Activated CD4-positive, alpha-beta T cell treated with anti-CD3 and anti-CD28 coated beads, Interleukin-2, amount 50 U/mL, for 4 hours (primary cell): ENCODE results near the gene MORN5.

Experiments used
- DNase-seq, 2 experiments: peaks; one replicate each; pipeline ENCODE4 v3.0.0-alpha.2; 2020

The MORN5 gene

DNA sequence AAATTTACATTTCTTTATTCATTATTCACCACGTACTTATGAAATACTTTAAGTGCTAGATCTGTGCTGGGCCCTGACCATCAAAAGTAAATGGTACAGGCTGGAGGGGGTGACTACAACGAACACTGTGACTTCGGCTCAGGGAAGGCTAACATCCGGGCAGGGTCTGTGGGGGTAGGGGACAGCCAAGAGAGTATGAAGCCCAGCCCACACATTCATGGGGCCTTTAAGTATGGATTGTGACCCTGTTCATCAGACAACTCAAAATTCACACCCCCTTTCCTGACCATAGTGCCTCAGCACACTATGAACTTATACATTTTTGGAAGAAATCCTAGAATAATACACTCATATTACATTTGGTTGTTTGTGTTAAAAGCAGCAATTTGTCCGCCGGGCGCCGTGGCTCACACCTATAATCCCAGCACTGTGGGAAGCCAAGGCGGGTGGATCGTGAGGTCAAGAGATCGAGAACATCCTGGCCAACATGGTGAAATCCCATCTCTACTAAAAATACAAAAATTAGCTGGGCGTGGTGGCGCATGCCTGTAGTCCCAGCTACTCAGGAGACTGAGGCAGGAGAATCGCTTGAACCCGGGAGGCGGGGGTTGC lies 33.3 kb downstream of the MORN5 start:
- no peak for DNase-seq

DNA sequence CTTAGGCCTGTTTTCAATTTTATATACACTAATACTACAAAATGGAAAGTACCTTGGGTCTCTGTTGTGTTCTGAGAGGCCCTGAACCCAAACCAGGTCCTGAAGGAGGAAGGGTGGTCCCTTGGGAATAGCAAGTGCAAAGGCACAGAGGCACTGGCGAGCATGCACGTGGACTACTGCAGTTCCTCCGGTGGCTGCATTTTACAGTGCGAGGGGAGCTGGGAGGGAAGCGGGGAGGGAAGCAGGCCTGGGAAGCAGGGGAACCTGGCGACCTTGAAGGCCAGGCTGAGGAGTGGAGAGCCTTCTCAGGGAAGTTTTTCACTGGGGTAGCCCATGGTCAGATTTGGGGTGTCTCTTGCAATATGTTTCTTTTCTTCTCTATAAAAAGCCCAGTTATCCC lies 33.9 kb downstream of the MORN5 start:
- no peak for DNase-seq

- no peak for DNase-seq
Observed at GRCh38 chr9:122195875-122196274, 36.2 kb downstream of the MORN5 start.

GRCh38 chr9:122197426-122197825 lies 37.7 kb downstream of the MORN5 start:
- no peak for DNase-seq

DNA sequence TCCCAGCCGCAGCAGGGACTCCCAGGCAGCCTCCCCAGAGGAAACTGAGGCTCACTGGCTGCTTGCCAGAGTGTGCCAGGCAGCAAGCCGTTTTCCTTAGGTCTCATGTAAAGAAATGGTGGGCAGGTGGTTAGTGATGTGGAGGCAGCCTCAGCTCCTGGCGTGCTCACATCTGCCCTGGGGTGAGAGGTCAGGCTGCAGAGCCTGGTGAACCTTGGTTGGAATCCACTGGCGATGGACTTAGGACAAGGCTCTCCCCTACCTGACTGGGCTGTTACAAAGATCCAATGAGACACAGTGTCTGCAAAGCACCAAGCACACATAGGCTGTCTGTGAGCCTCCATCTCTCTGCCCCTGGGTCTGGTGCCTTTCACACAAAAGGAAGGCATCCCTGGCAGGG lies 38.2 kb downstream of the MORN5 start:
- DNase-seq = no peak

DNA sequence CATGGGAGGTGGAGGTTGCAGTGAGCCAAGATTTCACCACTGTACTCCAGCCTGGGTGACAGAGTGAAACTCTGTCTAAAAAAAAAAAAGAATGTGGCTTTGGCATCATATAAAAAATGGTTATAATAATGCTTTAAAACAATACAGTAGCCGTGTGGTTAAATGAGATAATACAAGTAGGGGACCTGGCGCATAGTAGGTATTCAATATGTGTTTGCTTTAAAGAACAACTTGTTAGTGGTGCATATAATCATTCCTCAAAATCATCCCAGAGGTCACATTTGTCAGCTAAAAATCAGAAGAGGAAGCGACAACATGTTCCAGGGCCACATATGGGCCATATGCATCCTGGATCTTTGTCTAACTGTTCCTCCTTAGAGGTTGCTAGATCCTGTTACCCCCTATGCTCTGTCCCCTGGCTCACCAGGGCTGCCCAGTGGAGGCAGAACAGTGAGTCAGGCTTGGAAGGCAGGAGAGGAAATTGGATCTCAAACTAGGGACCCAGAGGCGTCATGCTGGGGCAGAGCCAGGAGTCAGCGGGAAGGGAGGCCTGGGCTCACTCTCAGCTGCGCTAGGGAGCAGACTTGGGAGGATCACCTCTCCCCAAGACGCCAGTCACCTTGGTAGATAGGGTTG lies 41.4 kb downstream of the MORN5 start:
- no peak for DNase-seq

GRCh38 chr9:122201641-122202040 lies 41.9 kb downstream of the MORN5 start:
- DNase-seq = no peak

DNA sequence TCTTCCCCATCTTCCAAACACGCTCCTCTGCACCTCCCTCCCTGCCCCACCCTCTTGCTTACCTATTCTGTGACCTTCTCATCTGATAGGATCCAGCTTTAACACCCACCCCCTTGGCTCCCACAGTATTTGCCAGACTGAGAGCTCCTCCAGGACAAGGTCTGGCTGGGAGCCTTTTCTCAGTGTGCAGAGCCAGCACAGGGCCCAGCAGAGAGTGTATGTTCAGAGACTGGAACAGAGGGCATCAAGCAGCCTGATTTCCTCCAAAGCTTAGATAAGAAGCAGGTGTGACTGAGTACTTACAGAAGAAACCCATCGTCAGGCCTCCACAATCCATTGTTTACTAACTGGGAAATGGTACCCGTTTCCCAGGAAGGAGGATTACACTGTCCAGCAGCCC lies 42.4 kb downstream of the MORN5 start:
- no peak for DNase-seq

DNA sequence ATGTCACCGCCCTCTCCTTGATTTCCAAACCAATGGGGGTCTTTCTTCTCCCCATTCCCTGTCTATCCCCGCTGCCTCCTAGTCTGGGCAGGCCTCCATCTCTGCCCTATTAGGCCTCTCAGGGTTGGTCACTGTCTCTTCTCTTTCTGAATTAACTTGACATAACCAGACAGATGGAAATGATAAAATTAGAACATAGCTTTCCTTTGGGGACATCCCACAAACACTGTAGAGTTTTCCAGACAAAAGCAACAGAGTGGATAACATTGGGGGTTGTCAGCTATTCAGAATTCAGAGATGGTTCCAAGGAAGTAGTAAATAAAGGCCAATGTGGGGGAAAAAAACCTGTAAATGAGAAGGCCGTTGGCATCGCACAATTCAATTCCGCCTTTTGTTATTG lies 44.3 kb downstream of the MORN5 start:
- DNase-seq = no peak

- no peak for DNase-seq
Observed at GRCh38 chr9:122204491-122204890, 44.8 kb downstream of the MORN5 start.

DNA sequence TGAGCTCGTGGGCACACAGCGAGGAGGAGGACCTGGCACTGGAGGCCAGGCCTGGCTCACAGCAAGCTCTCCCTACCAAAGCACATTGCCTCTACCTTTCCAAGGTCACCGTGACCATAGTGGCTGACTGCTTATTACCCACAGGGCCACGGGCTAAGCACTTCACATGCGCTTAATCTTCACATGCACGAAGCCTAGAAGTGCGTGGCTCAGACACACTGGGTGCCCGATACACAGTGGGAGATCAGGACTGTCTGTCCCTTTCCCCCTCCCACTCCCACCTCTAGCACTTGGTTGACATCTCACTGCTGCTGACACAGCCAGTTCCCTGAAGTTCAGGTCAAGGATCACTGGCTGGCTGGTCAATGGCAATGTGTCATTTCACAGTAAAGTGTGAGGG lies 45.5 kb downstream of the MORN5 start:
- DNase-seq = no peak

DNA sequence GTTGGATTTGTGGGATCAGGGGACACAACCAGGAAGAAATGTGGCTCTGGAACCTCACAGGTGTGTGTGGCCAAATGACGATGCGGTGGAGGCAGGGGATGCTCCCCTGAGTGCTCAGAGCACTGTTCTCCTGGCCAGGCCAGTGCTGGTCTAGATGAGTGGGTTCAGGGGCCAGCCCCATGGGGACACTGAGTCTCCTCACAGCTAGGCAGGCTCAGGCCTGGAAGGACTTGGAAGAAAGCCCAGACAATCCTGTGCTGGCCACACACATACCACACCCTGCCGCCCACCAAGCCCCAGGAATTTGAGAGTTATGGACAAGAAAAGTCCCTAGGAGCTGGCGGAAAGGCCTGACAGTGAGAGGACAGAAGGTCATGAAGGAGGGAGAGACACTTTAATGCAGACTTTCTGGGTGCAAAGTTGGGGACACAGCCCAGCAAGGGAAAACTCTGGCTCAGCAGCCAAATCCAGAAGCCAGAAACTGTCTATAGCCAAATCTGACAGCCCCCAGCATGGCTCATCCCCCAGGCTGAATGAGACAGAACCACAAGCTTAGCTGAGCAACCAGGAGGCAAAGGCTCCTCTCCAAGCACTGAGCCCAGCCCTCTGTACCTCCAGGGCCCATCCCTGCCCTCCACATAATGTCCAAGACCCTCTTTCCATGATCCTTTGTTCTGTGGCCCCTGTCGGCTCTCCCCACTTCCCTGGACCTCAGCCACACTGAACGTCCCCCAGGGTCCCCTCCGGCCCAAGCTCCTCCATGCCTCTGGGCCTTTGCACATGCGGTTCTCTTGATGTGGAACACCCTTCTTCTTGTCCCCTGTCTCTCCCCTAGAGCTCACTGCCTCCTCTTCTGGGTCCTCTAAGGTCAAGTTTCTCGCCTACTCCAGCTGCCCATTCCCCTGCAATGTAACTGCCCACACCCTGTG lies 46.7 kb downstream of the MORN5 start:
- no peak for DNase-seq

GRCh38 chr9:122207096-122207495 lies 47.4 kb downstream of the MORN5 start:
- no peak for DNase-seq

DNA sequence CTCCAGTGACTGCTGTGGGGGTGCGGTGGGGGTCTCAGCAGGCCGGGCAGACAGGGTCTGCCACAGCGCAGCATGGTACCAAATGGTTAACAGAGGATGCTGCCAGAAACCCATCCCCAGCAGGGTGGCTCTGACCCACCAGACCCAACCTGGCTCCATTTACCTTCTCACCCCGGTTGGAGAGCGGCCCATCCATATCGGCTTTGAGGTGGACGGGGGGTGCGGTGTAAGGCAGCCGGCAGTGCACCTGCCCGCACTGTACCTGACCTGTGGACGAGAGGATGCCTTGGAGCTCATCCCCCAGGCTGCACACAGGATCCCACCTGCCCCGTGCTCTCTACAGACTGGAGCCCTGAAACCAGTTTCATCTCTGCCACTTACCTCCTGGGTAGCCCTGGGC lies 49.7 kb downstream of the MORN5 start:
- no peak for DNase-seq

DNA sequence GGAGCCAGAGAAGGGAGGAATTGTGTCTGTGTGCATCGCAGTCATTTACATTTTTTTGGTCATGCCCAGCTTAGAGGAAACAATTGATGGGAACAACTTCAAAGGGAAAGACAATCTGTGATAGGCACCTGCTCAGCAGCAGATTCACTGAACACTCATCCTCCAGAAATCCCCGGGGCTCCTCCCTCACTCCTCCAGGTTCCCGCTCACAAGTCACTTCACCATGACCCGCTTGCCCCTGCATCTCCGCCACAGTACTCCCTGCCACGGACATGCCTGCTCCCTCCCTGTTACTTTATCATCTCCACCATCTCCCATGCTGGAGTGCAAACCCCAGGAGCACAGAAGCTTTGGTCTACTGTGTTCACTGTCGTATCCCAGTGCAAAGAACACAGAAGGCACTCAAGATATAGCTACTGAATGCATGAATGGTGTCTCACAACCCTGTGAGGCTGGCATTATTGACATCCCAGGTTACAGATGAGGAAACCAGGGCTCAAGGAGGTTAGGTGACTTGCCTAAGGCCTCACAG lies 52.8 kb downstream of the MORN5 start:
- no peak for DNase-seq

DNA sequence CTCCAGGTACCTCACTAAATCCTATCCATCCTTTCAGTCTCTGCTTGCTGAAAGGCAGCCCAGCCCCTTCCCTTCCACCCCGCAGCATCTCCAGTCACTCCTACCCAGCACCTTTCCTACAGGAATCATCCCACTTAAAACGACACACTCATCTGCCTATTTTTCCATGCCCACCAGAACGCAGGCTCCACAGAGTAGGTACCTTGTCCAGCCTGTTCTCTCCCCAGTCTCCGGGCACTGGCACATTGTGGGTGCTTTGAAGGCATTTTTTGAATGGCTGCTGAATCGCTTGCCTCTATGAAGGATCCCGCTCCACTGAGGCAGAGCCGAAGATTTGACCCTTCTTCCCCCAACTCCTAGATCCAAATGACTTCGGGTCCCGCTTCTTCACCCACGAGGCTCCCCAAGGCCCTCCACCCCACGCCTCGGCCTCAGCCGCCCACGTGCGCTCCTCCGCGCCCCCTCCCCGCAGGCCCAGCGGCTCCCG lies 53.4 kb downstream of the MORN5 start:
- DNase-seq = no peak

DNA sequence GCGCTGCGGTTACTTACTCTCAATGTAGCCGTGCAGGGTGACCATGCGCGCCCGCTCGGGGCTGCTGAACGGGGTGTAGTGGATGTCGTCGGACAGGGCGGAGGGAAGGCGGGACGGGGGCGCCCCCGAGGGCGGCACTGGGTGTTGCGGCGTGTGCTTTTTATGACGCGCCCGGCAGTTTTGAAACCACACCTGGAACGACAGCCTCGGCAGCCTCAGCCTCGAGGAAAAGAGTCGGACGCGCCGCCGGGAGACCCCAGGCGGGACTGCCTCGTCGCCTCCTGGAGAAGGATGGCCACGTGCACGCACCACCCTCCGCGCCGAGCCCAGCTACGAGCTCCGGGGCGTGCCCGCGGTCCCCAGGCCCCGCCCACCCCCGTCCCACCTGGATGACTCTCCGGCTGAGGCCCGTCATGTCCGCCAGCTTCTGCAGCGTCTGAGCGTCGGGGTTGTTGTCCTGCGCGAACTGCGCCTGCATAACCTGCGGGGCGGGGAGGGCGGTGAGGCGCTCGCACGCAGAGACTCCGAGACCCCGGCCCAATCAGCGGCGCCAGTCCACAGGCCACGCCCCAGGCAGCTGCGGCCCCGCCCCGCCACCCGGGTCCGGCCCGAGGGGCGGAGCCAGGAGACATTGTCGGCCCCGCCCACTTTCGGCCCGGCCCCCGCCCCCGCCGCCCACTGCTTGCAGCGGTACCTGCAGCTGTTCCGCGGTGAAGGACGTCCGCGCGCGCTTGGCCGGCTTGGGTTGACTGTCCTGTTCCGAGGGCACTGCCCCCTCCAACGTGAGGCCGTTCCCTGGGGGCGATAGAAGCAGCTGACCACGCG lies 54.1 kb downstream of the MORN5 start:
- DNase-seq = peak; percentile 21 to 25

GRCh38 chr9:122214507-122214906 lies 54.8 kb downstream of the MORN5 start:
- no peak for DNase-seq

GRCh38 chr9:122215663-122216062 lies 56.0 kb downstream of the MORN5 start:
- no peak for DNase-seq

GRCh38 chr9:122216138-122216797 lies 56.6 kb downstream of the MORN5 start:
- DNase-seq = no peak

DNA sequence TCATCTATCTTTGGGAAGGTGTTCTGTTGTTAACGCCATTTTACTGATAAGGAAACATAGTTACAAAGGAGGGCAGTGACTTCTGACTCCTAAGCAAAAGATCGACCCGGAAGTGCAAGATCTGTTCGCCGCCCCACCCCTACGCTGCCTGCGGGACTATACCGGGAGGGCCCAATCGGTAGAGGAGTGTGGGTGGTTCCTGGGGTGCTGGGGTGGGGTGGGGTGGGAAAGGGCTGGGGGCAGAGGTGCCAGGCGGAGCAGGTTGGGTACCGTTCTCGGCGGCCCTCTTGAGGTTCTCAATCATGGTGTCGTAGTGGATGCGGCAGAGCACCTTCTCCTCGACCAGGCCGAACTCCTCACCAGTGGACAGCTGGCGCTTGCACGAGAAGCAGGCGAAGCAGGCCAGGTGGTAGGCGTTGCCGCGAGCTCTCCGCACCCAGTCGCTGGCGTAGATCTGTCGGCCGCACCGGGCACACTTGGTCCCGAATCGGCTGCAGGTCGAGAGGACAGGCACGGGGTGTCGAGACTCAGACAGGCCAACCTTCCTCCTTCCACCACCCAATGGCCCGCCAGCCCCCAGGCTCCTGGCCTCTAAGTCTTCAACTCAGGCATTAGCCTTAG lies 57.2 kb downstream of the MORN5 start:
- no peak for DNase-seq

DNA sequence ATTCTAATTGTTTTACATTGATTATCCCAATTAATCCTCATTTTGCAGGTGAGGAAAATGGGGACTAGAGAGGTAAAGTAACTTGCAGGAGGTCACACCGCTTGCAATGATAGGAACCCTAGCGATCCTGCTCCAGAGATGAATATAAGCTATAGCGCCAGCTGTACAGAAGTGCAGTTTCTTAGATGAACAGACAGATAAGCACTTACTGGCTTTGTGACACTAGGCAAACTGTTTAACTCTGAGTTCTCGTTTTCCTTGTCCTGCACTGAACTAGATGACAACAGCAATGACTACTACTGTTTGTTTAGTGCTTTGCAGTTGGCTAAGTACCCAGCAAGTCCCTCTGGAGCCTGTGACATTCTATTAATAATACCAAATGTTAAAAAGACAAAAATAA lies 57.9 kb downstream of the MORN5 start:
- DNase-seq = no peak
